A549 (cell line): ENCODE results near the gene IFNL3.

Experiments used
- EP300 ChIP-seq, 2 experiments: fragments of >200 bp; sonication (Bioruptor Twin); formaldehyde crosslinking; IDR thresholded peaks; 2 replicates in 1 of 2; 3 replicates in 1 of 2; pipeline ENCODE4 v1.6.1; 2016 to 2017
- ESRRA ChIP-seq: fragments of 150-350 bp; IDR thresholded peaks from 2 replicates; pipeline ENCODE4 v1.6.1; 2014; ENCODE audit warnings: mild to moderate bottlenecking, low read length, borderline replicate concordance
- HOXA7 ChIP-seq: fragments of 250-450 bp; sonication (Bioruptor Pico); IDR thresholded peaks from 2 replicates; pipeline ENCODE4 v1.5.0; 2020; ENCODE audit warnings: mild to moderate bottlenecking, moderate library complexity
- MAFK ChIP-seq: fragments of 450-650 bp; IDR thresholded peaks from 2 replicates; pipeline ENCODE4 v1.6.1; 2014; ENCODE audit not compliant: partially characterized antibody
- NR3C1 ChIP-seq: fragments of >200 bp; sonication (Bioruptor Twin); formaldehyde crosslinking; IDR thresholded peaks from 3 replicates; pipeline ENCODE4 v1.6.1; 2017
- POLR2A ChIP-seq: IDR thresholded peaks from 2 replicates; pipeline ENCODE4 v1.6.1; 2012; ENCODE audit warnings: mild to moderate bottlenecking, low read length
- POLR2AphosphoS2 ChIP-seq: conservative IDR thresholded peaks from 2 replicates; pipeline ENCODE4 v1.6.1; 2012; ENCODE audit warnings: low read length, improper control_type of control experiment, inconsistent platforms
- RCOR1 ChIP-seq: fragments of 150-350 bp; IDR thresholded peaks from 2 replicates; pipeline ENCODE4 v1.6.1; 2014; ENCODE audit warnings: antibody characterized with exemption, low read length, low read depth
- RFX5 ChIP-seq: fragments of 450-650 bp; IDR thresholded peaks from 2 replicates; pipeline ENCODE4 v1.7.1; 2014; ENCODE audit warnings: antibody characterized with exemption, mild to moderate bottlenecking, moderate library complexity
- RNF2 ChIP-seq: fragments of 200-600 bp; sonication (generic); IDR thresholded peaks from 2 replicates; pipeline ENCODE4 v1.6.1; 2016; ENCODE audit warnings: low read depth, mild to moderate bottlenecking, antibody characterized with exemption, moderate library complexity, borderline replicate concordance
- TF ChIP-seq, protein P1 (sequence below): fragments of 200-600 bp; sonication (generic); IDR thresholded peaks from 2 replicates; pipeline ENCODE4 v1.6.1; 2016; ENCODE audit warnings: antibody characterized with exemption, mild to moderate bottlenecking, moderate library complexity
- TF ChIP-seq, protein P2 (sequence below): fragments of >200 bp; sonication (Bioruptor Twin); formaldehyde crosslinking; IDR thresholded peaks from 3 replicates; pipeline ENCODE4 v1.5.1; 2016

DNA sequence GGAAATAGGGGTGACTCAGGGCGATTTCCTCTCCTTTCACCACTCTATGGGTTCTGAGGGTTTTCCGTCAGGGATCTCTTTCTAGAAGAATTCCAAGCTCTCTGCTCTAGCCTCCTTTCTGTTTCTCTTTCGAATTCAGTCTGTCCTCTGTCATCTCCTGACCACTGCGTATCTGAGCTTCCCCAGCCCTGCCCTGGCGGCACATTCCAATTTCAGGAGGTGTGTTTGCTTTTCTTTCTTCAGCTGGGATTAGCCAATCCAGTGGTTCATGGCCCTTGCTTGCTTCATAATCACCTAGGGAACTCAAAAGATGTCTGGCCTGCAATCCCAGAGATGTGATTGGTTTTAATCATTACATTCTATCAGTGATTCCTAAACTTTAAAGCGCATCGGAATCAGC lies 32.8 kb upstream of the IFNL3 start:
- TF ChIP-seq, protein P1, sequence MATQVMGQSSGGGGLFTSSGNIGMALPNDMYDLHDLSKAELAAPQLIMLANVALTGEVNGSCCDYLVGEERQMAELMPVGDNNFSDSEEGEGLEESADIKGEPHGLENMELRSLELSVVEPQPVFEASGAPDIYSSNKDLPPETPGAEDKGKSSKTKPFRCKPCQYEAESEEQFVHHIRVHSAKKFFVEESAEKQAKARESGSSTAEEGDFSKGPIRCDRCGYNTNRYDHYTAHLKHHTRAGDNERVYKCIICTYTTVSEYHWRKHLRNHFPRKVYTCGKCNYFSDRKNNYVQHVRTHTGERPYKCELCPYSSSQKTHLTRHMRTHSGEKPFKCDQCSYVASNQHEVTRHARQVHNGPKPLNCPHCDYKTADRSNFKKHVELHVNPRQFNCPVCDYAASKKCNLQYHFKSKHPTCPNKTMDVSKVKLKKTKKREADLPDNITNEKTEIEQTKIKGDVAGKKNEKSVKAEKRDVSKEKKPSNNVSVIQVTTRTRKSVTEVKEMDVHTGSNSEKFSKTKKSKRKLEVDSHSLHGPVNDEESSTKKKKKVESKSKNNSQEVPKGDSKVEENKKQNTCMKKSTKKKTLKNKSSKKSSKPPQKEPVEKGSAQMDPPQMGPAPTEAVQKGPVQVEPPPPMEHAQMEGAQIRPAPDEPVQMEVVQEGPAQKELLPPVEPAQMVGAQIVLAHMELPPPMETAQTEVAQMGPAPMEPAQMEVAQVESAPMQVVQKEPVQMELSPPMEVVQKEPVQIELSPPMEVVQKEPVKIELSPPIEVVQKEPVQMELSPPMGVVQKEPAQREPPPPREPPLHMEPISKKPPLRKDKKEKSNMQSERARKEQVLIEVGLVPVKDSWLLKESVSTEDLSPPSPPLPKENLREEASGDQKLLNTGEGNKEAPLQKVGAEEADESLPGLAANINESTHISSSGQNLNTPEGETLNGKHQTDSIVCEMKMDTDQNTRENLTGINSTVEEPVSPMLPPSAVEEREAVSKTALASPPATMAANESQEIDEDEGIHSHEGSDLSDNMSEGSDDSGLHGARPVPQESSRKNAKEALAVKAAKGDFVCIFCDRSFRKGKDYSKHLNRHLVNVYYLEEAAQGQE: no peak
- TF ChIP-seq RFX5: no peak
- TF ChIP-seq, protein P2, sequence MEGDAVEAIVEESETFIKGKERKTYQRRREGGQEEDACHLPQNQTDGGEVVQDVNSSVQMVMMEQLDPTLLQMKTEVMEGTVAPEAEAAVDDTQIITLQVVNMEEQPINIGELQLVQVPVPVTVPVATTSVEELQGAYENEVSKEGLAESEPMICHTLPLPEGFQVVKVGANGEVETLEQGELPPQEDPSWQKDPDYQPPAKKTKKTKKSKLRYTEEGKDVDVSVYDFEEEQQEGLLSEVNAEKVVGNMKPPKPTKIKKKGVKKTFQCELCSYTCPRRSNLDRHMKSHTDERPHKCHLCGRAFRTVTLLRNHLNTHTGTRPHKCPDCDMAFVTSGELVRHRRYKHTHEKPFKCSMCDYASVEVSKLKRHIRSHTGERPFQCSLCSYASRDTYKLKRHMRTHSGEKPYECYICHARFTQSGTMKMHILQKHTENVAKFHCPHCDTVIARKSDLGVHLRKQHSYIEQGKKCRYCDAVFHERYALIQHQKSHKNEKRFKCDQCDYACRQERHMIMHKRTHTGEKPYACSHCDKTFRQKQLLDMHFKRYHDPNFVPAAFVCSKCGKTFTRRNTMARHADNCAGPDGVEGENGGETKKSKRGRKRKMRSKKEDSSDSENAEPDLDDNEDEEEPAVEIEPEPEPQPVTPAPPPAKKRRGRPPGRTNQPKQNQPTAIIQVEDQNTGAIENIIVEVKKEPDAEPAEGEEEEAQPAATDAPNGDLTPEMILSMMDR: no peak
- no peak for TF ChIP-seq RCOR1
- no peak for TF ChIP-seq ESRRA
- TF ChIP-seq POLR2AphosphoS2: no peak
- no peak for TF ChIP-seq RNF2
- TF ChIP-seq EP300 (IDR thresholded peaks at IDR 0.05): no peak
- TF ChIP-seq HOXA7 (CRISPR knock-in tag): no peak
- TF ChIP-seq MAFK: no peak
- no peak for TF ChIP-seq NR3C1
- no peak for TF ChIP-seq POLR2A
